Ectodermal cell (in vitro differentiated cells): Measurements from ENCODE around the gene INVS. TPM values are rescaled to one million over a fixed set of nuclear protein-coding genes. Genes with fewer than 3 reads are reported as not detected.
A peak's percentile ranks its signal among the peaks of the same experiment; 100 is the strongest.
"Not testable (repeated sequence)": the region's sequence is repeated elsewhere in the genome, so short reads cannot be mapped to it uniquely, and the experiment has no call there.

Experiments
- H3K27ac ChIP-seq: 2 replicates; pipeline ENCODE4 v1.7.0; 2013; ENCODE audit warnings: mild to moderate bottlenecking, low read depth, low read length; ENCODE audit not compliant: insufficient read depth, poor library complexity, severe bottlenecking
- H3K27me3 ChIP-seq: 2 replicates; pipeline ENCODE4 v1.7.0; 2013; ENCODE audit warnings: mild to moderate bottlenecking, low read length; ENCODE audit not compliant: insufficient read depth, control insufficient read depth, poor library complexity, severe bottlenecking
- H3K36me3 ChIP-seq: one replicate; pipeline ENCODE4 v1.7.0; 2013; ENCODE audit warnings: low read length; ENCODE audit not compliant: control insufficient read depth, insufficient read depth
- H3K4me1 ChIP-seq: one replicate; pipeline ENCODE4 v1.7.0; 2013; ENCODE audit warnings: low read length; ENCODE audit not compliant: control insufficient read depth, insufficient read depth
- H3K4me3 ChIP-seq: 2 replicates; pipeline ENCODE4 v1.7.0; 2013; ENCODE audit warnings: low read depth, low read length, control low read depth; ENCODE audit not compliant: insufficient read depth
- H3K9me3 ChIP-seq: 2 replicates; pipeline ENCODE4 v1.7.0; 2013; ENCODE audit warnings: mild to moderate bottlenecking, low read length, moderate library complexity; ENCODE audit not compliant: control insufficient read depth
- WGBS, 2 experiments: methylation state at CpG; one replicate each; pipeline ENCODE4 v1.1.7; 2013; ENCODE audit warnings: missing lambda C conversion rate in 2 of 2; 5-methylcytosine and 5-hydroxymethylcytosine counted together
- polyA plus RNA-seq, 4 experiments: library from polyadenylated mRNA; stranded (reverse); fragments of 50-300 nt; gene quantifications; one replicate each; pipeline ENCODE4 v1.2.3, GENCODE V29; 2013

Gene INVS, protein sequence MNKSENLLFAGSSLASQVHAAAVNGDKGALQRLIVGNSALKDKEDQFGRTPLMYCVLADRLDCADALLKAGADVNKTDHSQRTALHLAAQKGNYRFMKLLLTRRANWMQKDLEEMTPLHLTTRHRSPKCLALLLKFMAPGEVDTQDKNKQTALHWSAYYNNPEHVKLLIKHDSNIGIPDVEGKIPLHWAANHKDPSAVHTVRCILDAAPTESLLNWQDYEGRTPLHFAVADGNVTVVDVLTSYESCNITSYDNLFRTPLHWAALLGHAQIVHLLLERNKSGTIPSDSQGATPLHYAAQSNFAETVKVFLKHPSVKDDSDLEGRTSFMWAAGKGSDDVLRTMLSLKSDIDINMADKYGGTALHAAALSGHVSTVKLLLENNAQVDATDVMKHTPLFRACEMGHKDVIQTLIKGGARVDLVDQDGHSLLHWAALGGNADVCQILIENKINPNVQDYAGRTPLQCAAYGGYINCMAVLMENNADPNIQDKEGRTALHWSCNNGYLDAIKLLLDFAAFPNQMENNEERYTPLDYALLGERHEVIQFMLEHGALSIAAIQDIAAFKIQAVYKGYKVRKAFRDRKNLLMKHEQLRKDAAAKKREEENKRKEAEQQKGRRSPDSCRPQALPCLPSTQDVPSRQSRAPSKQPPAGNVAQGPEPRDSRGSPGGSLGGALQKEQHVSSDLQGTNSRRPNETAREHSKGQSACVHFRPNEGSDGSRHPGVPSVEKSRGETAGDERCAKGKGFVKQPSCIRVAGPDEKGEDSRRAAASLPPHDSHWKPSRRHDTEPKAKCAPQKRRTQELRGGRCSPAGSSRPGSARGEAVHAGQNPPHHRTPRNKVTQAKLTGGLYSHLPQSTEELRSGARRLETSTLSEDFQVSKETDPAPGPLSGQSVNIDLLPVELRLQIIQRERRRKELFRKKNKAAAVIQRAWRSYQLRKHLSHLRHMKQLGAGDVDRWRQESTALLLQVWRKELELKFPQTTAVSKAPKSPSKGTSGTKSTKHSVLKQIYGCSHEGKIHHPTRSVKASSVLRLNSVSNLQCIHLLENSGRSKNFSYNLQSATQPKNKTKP
- 17.0 TPM for polyA plus RNA-seq (2013, experiment 1 of 4)
- polyA plus RNA-seq (2013, experiment 2 of 4): 16.3 TPM
- polyA plus RNA-seq (2013, experiment 3 of 4): 14.3 TPM
- 14.6 TPM for polyA plus RNA-seq (2013, experiment 4 of 4)

GRCh38 chr9:100098887-100099721 is at the start of gene INVS, which contains the start of gene ERP44:
Gene INVS (plus strand): TSS chr9:100099243. CDS start chr9:100104522, 5,279 bp downstream.
Gene ERP44 (minus strand): TSS chr9:100099000. CDS start chr9:100098840, 160 bp downstream.
- no peaks in the 10 kb centered on the region for H3K9me3 ChIP-seq
- no peaks in the 10 kb centered on the region for H3K4me1 ChIP-seq
- H3K27me3 ChIP-seq: no peaks in the 10 kb centered on the region
- peak within 1 kb of the TSS; percentile 69 for H3K27ac ChIP-seq
- no peaks in the 10 kb centered on the region for H3K36me3 ChIP-seq
- 1% methylated on average over 54 of the region's 54 CpGs for WGBS, 2 experiments
- H3K4me3 ChIP-seq: peak within 1 kb of the TSS; percentile 93

- no peaks in the 10 kb centered on the region for H3K27me3 ChIP-seq
- H3K4me3 ChIP-seq: no peak overlapping the region
- H3K4me1 ChIP-seq: no peaks in the 10 kb centered on the region
- no CpG with 5 or more reads among the region's 1 CpG for WGBS, 2 experiments
- no peak overlapping the region for H3K27ac ChIP-seq
- no peaks in the 10 kb centered on the region for H3K36me3 ChIP-seq
- H3K9me3 ChIP-seq: no peaks in the 10 kb centered on the region
These were observed 49.5 kb upstream of the INVS start for GRCh38 chr9:100049551-100049950.

- 96 to 97% methylated on average over 5 to 6 of the region's 6 CpGs for WGBS, 2 experiments
- Histone ChIP-seq H3K4me1 (no peaks in the 10 kb centered on the region), H3K27ac (no peak overlapping the region), H3K27me3 (no peaks in the 10 kb centered on the region), H3K4me3 (no peak overlapping the region), H3K9me3 (no peaks in the 10 kb centered on the region), H3K36me3 (no peaks in the 10 kb centered on the region)
These were observed 46.7 kb upstream of the INVS start for GRCh38 chr9:100052375-100052774.

DNA sequence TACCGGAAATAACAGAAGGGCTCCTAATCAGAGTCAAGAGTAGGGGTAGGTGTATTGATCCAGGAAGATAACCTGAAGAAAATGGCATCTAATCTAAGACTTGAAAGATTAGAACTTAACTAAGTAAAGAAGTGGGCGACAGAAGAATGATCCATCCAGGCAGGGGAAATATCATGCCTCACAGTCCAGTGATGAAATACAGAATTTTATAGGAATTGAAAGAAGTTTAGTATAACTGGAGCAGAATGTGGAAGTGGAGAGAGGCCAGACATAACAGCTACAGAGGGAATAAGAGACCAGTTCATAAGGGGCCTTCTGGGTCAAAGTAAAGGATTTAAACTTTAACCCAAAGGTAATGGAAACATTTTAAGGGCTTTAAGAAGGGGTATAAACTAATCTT is 42.5 kb upstream of the INVS start:
- Histone ChIP-seq H3K27me3 (no peaks in the 10 kb centered on the region), H3K4me3 (no peak overlapping the region), H3K36me3 (no peaks in the 10 kb centered on the region), H3K4me1 (no peaks in the 10 kb centered on the region), H3K9me3 (no peaks in the 10 kb centered on the region), H3K27ac (no peak overlapping the region)
- 95 to 96% methylated on average over 2 of the region's 2 CpGs for WGBS, 2 experiments

- no peaks in the 10 kb centered on the region for H3K4me1 ChIP-seq
- no peak overlapping the region for H3K27ac ChIP-seq
- no peaks in the 10 kb centered on the region for H3K36me3 ChIP-seq
- no peak overlapping the region for H3K4me3 ChIP-seq
- H3K27me3 ChIP-seq: no peaks in the 10 kb centered on the region
- no peaks in the 10 kb centered on the region for H3K9me3 ChIP-seq
These were observed 41.4 kb upstream of the INVS start for GRCh38 chr9:100057624-100058023.

DNA sequence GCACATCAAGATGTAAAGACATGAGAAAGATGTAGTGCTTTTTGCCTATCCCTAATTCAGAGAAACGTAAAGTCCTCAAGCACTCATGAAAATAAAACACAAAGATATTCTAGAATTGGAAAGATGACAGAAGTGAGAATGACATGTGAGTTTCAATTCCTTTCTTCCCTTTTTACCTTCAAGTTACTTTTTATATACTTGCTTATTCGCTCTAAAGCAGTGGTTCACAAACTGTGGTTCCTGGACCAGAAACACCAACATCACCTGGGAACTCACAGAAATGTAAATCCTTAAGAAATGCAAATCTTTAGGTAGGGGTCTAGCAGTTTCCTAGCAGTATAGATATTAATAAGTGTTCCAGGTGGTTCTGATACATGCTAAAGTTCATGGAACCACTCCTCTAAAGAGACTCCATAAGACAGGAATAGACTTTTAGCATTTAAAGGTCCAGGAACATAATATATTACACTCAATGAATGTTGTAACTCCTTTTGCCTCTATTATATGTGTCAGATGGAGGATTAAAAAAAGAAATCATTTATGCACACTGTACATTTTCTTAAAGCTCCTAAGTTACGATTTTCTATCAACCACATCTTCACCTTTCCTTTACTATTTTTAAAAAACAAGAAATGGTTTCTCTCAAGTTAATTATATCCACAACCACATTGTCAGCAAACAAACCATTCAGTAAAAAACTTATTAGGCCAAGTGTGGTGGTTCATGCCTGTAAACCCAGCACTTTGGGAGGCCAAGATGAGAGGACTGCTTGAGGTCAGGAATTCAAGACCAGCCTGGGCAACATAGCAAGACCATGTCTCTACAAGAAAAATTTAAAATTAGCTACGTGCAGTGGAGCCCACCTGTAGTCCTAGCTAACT is 40.1 kb upstream of the INVS start:
- 90 to 95% methylated on average over 4 of the region's 4 CpGs for WGBS, 2 experiments
- no peak overlapping the region for H3K27ac ChIP-seq
- H3K9me3 ChIP-seq: no peaks in the 10 kb centered on the region
- H3K36me3 ChIP-seq: no peaks in the 10 kb centered on the region
- no peaks in the 10 kb centered on the region for H3K27me3 ChIP-seq
- no peaks in the 10 kb centered on the region for H3K4me1 ChIP-seq
- no peak overlapping the region for H3K4me3 ChIP-seq

DNA sequence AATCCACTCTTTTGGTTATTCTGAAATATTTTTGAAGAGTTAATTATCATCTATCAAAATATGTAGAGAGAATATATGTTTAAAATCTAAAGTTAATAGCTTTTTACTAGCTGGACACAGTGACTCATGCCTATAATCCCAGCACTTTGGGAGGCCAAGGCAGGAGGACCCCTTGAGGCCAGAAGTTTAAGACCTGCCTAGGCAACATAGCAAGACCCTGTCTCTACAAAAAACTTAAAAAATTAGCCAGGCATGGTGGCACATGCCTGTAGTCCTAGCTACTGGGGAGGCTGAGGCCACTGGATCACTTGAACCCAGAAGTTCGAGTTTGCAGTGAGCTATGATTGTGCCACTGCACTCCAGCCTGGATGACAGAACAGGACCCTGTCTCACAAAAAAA is 36.4 kb upstream of the INVS start:
- 73 to 83% methylated on average over 1 of the region's 1 CpG for WGBS, 2 experiments
- H3K27ac ChIP-seq, H3K36me3 ChIP-seq, H3K9me3 ChIP-seq, H3K4me3 ChIP-seq, H3K4me1 ChIP-seq, H3K27me3 ChIP-seq: not testable (repeated sequence)

- 39 to 63% methylated on average over 3 of the region's 3 CpGs for WGBS, 2 experiments
- Histone ChIP-seq H3K4me1 (no peaks in the 10 kb centered on the region), H3K36me3 (no peaks in the 10 kb centered on the region), H3K27ac (no peak overlapping the region), H3K9me3 (no peaks in the 10 kb centered on the region), H3K4me3 (no peak overlapping the region), H3K27me3 (no peaks in the 10 kb centered on the region)
These were observed 35.9 kb upstream of the INVS start for GRCh38 chr9:100063185-100063584.
